Smooth muscle cell (in vitro differentiated cells): Measurements from ENCODE around the gene SPATA31C2. TPM values are rescaled to one million over a fixed set of nuclear protein-coding genes. Genes with fewer than 3 reads are reported as not detected.
"Not testable (repeated sequence)": the region's sequence is repeated elsewhere in the genome, so short reads cannot be mapped to it uniquely, and the experiment has no call there.

ENCODE experiments used
- DNase-seq: peaks from one replicate; lab custom pipeline; 2025; ENCODE audit not compliant: unreplicated experiment; lab: John Stamatoyannopoulos, UW
- H2AFZ ChIP-seq: fragments of 200-600 bp; sonication (generic); 2 replicates; pipeline ENCODE4 v1.6.0; 2016; ENCODE audit warnings: antibody characterized with exemption, low read depth, mild to moderate bottlenecking
- H3F3A ChIP-seq: fragments of 200-600 bp; sonication (generic); 2 replicates; pipeline ENCODE4 v1.6.0; 2017; ENCODE audit warnings: antibody characterized with exemption, low read depth
- H3K27ac ChIP-seq: fragments of 200-600 bp; sonication (generic); 2 replicates; pipeline ENCODE4 v1.5.1; 2016; ENCODE audit warnings: low read depth, mild to moderate bottlenecking
- H3K27me3 ChIP-seq: fragments of 200-600 bp; sonication (generic); 2 replicates; pipeline ENCODE4 v1.6.1; 2016; ENCODE audit warnings: low read depth, mild to moderate bottlenecking
- H3K36me3 ChIP-seq: fragments of 200-600 bp; sonication (generic); 2 replicates; pipeline ENCODE4 v1.5.1; 2016; ENCODE audit warnings: low read depth
- H3K4me1 ChIP-seq: fragments of 200-600 bp; sonication (generic); 2 replicates; pipeline ENCODE4 v1.5.1; 2016; ENCODE audit warnings: low read depth
- H3K4me2 ChIP-seq: fragments of 200-600 bp; sonication (generic); 2 replicates; pipeline ENCODE4 v1.6.0; 2016; ENCODE audit warnings: mild to moderate bottlenecking
- H3K4me3 ChIP-seq: fragments of 200-600 bp; sonication (generic); 2 replicates; pipeline ENCODE4 v1.5.1; 2016; ENCODE audit warnings: mild to moderate bottlenecking
- H3K79me2 ChIP-seq: fragments of 200-600 bp; sonication (generic); 2 replicates; pipeline ENCODE4 v1.6.0; 2016; ENCODE audit warnings: low read depth, mild to moderate bottlenecking
- H3K9ac ChIP-seq: fragments of 200-600 bp; sonication (generic); 2 replicates; pipeline ENCODE4 v1.6.0; 2016; ENCODE audit warnings: low read depth
- H3K9me3 ChIP-seq: fragments of 200-600 bp; sonication (generic); replicated peaks from 2 replicates; pipeline ENCODE4 v1.5.1; 2016; ENCODE audit warnings: low read depth
- H4K20me1 ChIP-seq: fragments of 200-600 bp; sonication (generic); 2 replicates; pipeline ENCODE4 v1.6.0; 2016; ENCODE audit warnings: low read depth
- WGBS: methylation state at CpG from one replicate; pipeline ENCODE4 v1.1.7; 2016; ENCODE audit warnings: low lambda C conversion rate; 5-methylcytosine and 5-hydroxymethylcytosine counted together
- polyA plus RNA-seq: library from polyadenylated mRNA; unstranded; fragments of >200 nt; fragmentation: Nextera tagmentation; extraction: Ambion mirVana; gene quantifications from 2 replicates; pipeline ENCODE4 v1.2.1, GENCODE V29; 2016
- total RNA-seq: library from RNA; depleted of rRNA; stranded (reverse); fragments of >200 nt; gene quantifications from 2 replicates; pipeline ENCODE4 v1.2.3, GENCODE V29; 2014

SPATA31C2 gene
- total and polyA plus RNA-seq, 2 experiments from 2014 or later = 1.2 TPM; not detected in 1

- not testable (repeated sequence) for H3K36me3 ChIP-seq, H2AFZ ChIP-seq, H3K9me3 ChIP-seq, H3K27ac ChIP-seq, H3K4me2 ChIP-seq, H3K79me2 ChIP-seq, H3K4me3 ChIP-seq, H3K27me3 ChIP-seq, H3F3A ChIP-seq, H4K20me1 ChIP-seq, DNase-seq, H3K9ac ChIP-seq, H3K4me1 ChIP-seq
- 92% methylated on average over 13 of the region's 13 CpGs for WGBS
These were observed 10.5 kb downstream of the SPATA31C2 start for GRCh38 chr9:88127700-88128300.

GRCh38 chr9:88123413-88123812 is 14.9 kb downstream of the SPATA31C2 start:
- H3K4me3 ChIP-seq, H3K4me1 ChIP-seq, H3K27me3 ChIP-seq, H3K27ac ChIP-seq, DNase-seq, H3K9ac ChIP-seq, H3K9me3 ChIP-seq, H2AFZ ChIP-seq, H3F3A ChIP-seq, H3K36me3 ChIP-seq, H3K79me2 ChIP-seq, H4K20me1 ChIP-seq, H3K4me2 ChIP-seq: not testable (repeated sequence)

GRCh38 chr9:88118121-88118520 is 20.2 kb downstream of the SPATA31C2 start:
- not testable (repeated sequence) for H3K36me3 ChIP-seq, H3K9me3 ChIP-seq, H3K4me1 ChIP-seq, H2AFZ ChIP-seq, H3K4me3 ChIP-seq, H3K27me3 ChIP-seq, H3K27ac ChIP-seq, H3K79me2 ChIP-seq, H3K9ac ChIP-seq, H4K20me1 ChIP-seq, DNase-seq, H3K4me2 ChIP-seq, H3F3A ChIP-seq
- WGBS = 79% methylated on average over 5 of the region's 5 CpGs

GRCh38 chr9:88114968-88115612 is 23.2 kb downstream of the SPATA31C2 start:
- H3K4me3 ChIP-seq, H3K9ac ChIP-seq, H3K4me2 ChIP-seq, H4K20me1 ChIP-seq, H3K27me3 ChIP-seq, H3F3A ChIP-seq, H3K27ac ChIP-seq, H2AFZ ChIP-seq, H3K9me3 ChIP-seq, H3K79me2 ChIP-seq, H3K36me3 ChIP-seq, H3K4me1 ChIP-seq, DNase-seq: not testable (repeated sequence)
- WGBS = 92% methylated on average over 13 of the region's 13 CpGs

- H2AFZ ChIP-seq, H3K27me3 ChIP-seq, H3K9ac ChIP-seq, H3K27ac ChIP-seq, H3K79me2 ChIP-seq, H3K4me2 ChIP-seq, H3K36me3 ChIP-seq, H4K20me1 ChIP-seq, H3F3A ChIP-seq, H3K9me3 ChIP-seq, DNase-seq, H3K4me3 ChIP-seq, H3K4me1 ChIP-seq: not testable (repeated sequence)
- 92% methylated on average over 14 of the region's 17 CpGs for WGBS
These were observed 23.9 kb downstream of the SPATA31C2 start for GRCh38 chr9:88114283-88114967.

GRCh38 chr9:88113156-88114130 is 24.8 kb downstream of the SPATA31C2 start:
- H2AFZ ChIP-seq, H4K20me1 ChIP-seq, H3K36me3 ChIP-seq, H3K79me2 ChIP-seq, H3K27me3 ChIP-seq, H3K27ac ChIP-seq, H3K9ac ChIP-seq, H3K4me1 ChIP-seq, H3K4me2 ChIP-seq, H3F3A ChIP-seq, DNase-seq, H3K4me3 ChIP-seq, H3K9me3 ChIP-seq: not testable (repeated sequence)
- 94% methylated on average over 38 of the region's 38 CpGs for WGBS
